HepG2 (cell line): ENCODE results near the gene CNPY4. TPM values are rescaled to one million over a fixed set of nuclear protein-coding genes. Genes with fewer than 3 reads are reported as not detected.

Experiments used
- AGO2 ChIP-seq: fragments of 200-400 bp; formaldehyde crosslinking; optimal IDR thresholded peaks from 2 replicates; pipeline ENCODE3; 2017; ENCODE audit warnings: mild to moderate bottlenecking, low read depth, low read length, moderate library complexity
- CEBPG ChIP-seq: IDR thresholded peaks from 2 replicates; pipeline ENCODE4 v1.6.1; 2016
- HOXD1 ChIP-seq: sonication (generic); formaldehyde crosslinking; IDR thresholded peaks from 2 replicates; pipeline ENCODE4 v1.5.0; 2020; ENCODE audit warnings: missing genetic modification reagents
- JUND ChIP-seq: sonication (generic); formaldehyde crosslinking; IDR thresholded peaks from 2 replicates; pipeline ENCODE4 v1.8.0; 2022; ENCODE audit warnings: mild to moderate bottlenecking, missing genetic modification reagents
- KDM5A ChIP-seq: fragments of 200-600 bp; sonication (generic); IDR thresholded peaks from 2 replicates; pipeline ENCODE4 v1.7.0; 2018; ENCODE audit warnings: antibody characterized with exemption, mild to moderate bottlenecking, low read length, borderline replicate concordance
- MAFF ChIP-seq: IDR thresholded peaks from 2 replicates; pipeline ENCODE4 v1.6.1; 2011; ENCODE audit warnings: low read depth, low read length, improper control_type of control experiment
- MTA1 ChIP-seq: sonication (generic); formaldehyde crosslinking; IDR thresholded peaks from 2 replicates; pipeline ENCODE4 v1.4.0; 2020; ENCODE audit warnings: missing genetic modification reagents, mild to moderate bottlenecking, borderline replicate concordance
- MZF1 ChIP-seq: sonication (generic); formaldehyde crosslinking; IDR thresholded peaks from 2 replicates; pipeline ENCODE4 v1.8.1; 2023; ENCODE audit warnings: mild to moderate bottlenecking, missing genetic modification reagents, borderline replicate concordance
- ONECUT2 ChIP-seq: sonication (generic); formaldehyde crosslinking; IDR thresholded peaks from 2 replicates; pipeline ENCODE4 v1.4.0; 2020; ENCODE audit warnings: missing genetic modification reagents
- SMAD3 ChIP-seq: sonication (generic); formaldehyde crosslinking; IDR thresholded peaks from 2 replicates; pipeline ENCODE4 v1.4.0; 2020; ENCODE audit warnings: missing genetic modification reagents
- YEATS4 ChIP-seq: sonication (generic); formaldehyde crosslinking; IDR thresholded peaks from 2 replicates; pipeline ENCODE4 v1.4.0; 2020; ENCODE audit warnings: missing genetic modification reagents, borderline replicate concordance
- ZBTB20 ChIP-seq: sonication (generic); formaldehyde crosslinking; IDR thresholded peaks from 2 replicates; pipeline ENCODE4 v1.8.1; 2023; ENCODE audit warnings: missing genetic modification reagents, low read depth, mild to moderate bottlenecking, borderline replicate concordance
- ZBTB21 ChIP-seq: sonication (generic); formaldehyde crosslinking; IDR thresholded peaks from 2 replicates; pipeline ENCODE4 v1.4.0; 2020; ENCODE audit warnings: missing genetic modification reagents
- ZNF530 ChIP-seq: sonication (generic); formaldehyde crosslinking; IDR thresholded peaks from 2 replicates; pipeline ENCODE4 v1.5.0; 2020; ENCODE audit warnings: low read depth, mild to moderate bottlenecking, missing genetic modification reagents
- ZNF619 ChIP-seq: sonication (generic); formaldehyde crosslinking; IDR thresholded peaks from 2 replicates; pipeline ENCODE4 v1.4.0; 2020; ENCODE audit warnings: mild to moderate bottlenecking, missing genetic modification reagents
- ZNF629 ChIP-seq: sonication (generic); formaldehyde crosslinking; conservative IDR thresholded peaks from 2 replicates; pipeline ENCODE4 v1.5.0; 2020; ENCODE audit warnings: missing genetic modification reagents
- ZNF816 ChIP-seq: sonication (generic); formaldehyde crosslinking; IDR thresholded peaks from 2 replicates; pipeline ENCODE4 v1.8.0; 2022; ENCODE audit warnings: missing genetic modification reagents, mild to moderate bottlenecking, borderline replicate concordance
- polyA plus RNA-seq, 8 experiments: library from polyadenylated mRNA; depleted of rRNA in 3 of 8; stranded (reverse) in 7 of 8; unstranded in 1 of 8; fragments of >200 nt; fragmentation: Illumina TruSeq in 4 of 8; extraction: Trizol in 4 of 8; gene quantifications; 2 replicates each; pipeline versions ENCODE4 v1.2.1 to v1.2.3, GENCODE V29; 2011 to 2016; ENCODE audit warnings: low read depth in 4 of 8, missing spikeins in 1 of 8, mixed read lengths in 1 of 8; ENCODE audit not compliant: insufficient read depth in 1 of 8
- total RNA-seq, 5 experiments: library from RNA; depleted of rRNA; stranded (reverse); fragments of >200 nt; fragmentation: Illumina TruSeq; extraction: Trizol; gene quantifications; 2 replicates each; pipeline ENCODE4 v1.2.3, GENCODE V29; 2016; ENCODE audit warnings: low read depth in 1 of 5
- TF ChIP-seq, protein P1 (sequence below): sonication (generic); formaldehyde crosslinking; IDR thresholded peaks from 2 replicates; pipeline ENCODE4 v1.9.0; 2021; ENCODE audit warnings: mild to moderate bottlenecking, missing genetic modification reagents
- TF ChIP-seq, protein P2 (sequence below): sonication (generic); formaldehyde crosslinking; IDR thresholded peaks from 2 replicates; pipeline ENCODE4 v1.4.0; 2020; ENCODE audit warnings: mild to moderate bottlenecking, missing genetic modification reagents, borderline replicate concordance

CNPY4 gene
- total and polyA plus RNA-seq, 2 of the 13 experiments (the other 11 are each of a cell fraction or from before 2014, with no cell fraction given), result 6.2 to 12.7 TPM

DNA sequence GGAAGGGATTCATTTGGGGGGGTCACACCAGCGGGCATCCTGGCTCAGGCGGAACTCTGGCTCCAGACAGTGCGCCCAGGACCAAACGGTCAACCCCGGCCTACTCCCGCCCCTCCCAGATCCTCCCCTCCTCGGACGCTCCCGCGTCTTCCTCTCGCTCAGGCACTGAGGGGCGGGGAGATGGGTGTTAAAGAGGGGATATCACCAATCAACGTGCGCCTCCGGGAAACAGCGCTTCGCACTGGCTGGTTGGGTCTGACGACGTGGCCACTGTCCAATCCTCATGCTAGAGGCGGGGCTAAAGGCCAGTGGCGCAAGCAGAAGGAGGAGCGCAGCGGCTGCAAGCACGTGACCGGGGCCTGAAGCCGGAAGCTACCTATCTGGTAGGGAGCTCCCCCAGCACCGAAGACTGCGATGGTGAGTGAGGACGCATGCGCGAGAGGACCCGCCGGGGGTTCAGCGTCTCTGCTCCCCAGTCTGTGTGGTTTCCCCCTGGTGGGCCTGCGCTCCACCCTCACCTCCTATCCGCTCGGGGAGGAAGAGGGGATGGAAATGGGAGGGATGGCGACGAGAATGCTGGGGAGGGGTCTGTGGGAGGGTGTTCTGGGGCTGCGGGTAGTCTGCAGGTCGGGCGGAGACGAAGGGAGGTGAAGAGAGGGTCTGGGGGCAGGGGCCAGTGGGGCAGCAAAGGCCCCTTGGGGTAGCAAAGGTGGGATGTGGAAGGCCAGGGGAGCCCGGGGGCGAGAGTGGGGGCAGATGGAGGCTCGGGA is 29.3 kb downstream of the CNPY4 start, which contains the start of gene LAMTOR4 (continued):
- TF ChIP-seq, protein P1, sequence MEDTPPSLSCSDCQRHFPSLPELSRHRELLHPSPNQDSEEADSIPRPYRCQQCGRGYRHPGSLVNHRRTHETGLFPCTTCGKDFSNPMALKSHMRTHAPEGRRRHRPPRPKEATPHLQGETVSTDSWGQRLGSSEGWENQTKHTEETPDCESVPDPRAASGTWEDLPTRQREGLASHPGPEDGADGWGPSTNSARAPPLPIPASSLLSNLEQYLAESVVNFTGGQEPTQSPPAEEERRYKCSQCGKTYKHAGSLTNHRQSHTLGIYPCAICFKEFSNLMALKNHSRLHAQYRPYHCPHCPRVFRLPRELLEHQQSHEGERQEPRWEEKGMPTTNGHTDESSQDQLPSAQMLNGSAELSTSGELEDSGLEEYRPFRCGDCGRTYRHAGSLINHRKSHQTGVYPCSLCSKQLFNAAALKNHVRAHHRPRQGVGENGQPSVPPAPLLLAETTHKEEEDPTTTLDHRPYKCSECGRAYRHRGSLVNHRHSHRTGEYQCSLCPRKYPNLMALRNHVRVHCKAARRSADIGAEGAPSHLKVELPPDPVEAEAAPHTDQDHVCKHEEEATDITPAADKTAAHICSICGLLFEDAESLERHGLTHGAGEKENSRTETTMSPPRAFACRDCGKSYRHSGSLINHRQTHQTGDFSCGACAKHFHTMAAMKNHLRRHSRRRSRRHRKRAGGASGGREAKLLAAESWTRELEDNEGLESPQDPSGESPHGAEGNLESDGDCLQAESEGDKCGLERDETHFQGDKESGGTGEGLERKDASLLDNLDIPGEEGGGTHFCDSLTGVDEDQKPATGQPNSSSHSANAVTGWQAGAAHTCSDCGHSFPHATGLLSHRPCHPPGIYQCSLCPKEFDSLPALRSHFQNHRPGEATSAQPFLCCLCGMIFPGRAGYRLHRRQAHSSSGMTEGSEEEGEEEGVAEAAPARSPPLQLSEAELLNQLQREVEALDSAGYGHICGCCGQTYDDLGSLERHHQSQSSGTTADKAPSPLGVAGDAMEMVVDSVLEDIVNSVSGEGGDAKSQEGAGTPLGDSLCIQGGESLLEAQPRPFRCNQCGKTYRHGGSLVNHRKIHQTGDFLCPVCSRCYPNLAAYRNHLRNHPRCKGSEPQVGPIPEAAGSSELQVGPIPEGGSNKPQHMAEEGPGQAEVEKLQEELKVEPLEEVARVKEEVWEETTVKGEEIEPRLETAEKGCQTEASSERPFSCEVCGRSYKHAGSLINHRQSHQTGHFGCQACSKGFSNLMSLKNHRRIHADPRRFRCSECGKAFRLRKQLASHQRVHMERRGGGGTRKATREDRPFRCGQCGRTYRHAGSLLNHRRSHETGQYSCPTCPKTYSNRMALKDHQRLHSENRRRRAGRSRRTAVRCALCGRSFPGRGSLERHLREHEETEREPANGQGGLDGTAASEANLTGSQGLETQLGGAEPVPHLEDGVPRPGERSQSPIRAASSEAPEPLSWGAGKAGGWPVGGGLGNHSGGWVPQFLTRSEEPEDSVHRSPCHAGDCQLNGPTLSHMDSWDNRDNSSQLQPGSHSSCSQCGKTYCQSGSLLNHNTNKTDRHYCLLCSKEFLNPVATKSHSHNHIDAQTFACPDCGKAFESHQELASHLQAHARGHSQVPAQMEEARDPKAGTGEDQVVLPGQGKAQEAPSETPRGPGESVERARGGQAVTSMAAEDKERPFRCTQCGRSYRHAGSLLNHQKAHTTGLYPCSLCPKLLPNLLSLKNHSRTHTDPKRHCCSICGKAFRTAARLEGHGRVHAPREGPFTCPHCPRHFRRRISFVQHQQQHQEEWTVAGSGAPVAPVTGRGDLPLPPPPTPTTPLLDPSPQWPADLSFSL, result no peak
- TF ChIP-seq ONECUT2 (CRISPR knock-in tag) (no peak), CEBPG (CRISPR knock-in tag) (peak; percentile 76), MTA1 (CRISPR knock-in tag) (0 out of 2 replicates have a peak, but pooled peaks have one; percentile 24), MZF1 (no peak), YEATS4 (CRISPR knock-in tag) (peak; percentile 7; the same call in 1 of the 2 replicates), ZBTB20 (no peak), ZNF619 (CRISPR knock-in tag) (no peak; the same call in 1 of the 2 replicates), ZBTB21 (0 out of 2 replicates have a peak, but pooled peaks have one; percentile 36), ZNF816 (CRISPR knock-in tag) (no peak), HOXD1 (CRISPR knock-in tag) (0 out of 2 replicates have a peak, but pooled peaks have one; percentile 44), JUND (CRISPR knock-in tag) (no peak), KDM5A (peak; percentile 80), ZNF629 (CRISPR knock-in tag) (no peak), SMAD3 (CRISPR knock-in tag) (peak; percentile 50; the same call in 1 of the 2 replicates), AGO2 (peak; percentile 65), ZNF530 (CRISPR knock-in tag) (no peak), MAFF (no peak)
- TF ChIP-seq, protein P2, sequence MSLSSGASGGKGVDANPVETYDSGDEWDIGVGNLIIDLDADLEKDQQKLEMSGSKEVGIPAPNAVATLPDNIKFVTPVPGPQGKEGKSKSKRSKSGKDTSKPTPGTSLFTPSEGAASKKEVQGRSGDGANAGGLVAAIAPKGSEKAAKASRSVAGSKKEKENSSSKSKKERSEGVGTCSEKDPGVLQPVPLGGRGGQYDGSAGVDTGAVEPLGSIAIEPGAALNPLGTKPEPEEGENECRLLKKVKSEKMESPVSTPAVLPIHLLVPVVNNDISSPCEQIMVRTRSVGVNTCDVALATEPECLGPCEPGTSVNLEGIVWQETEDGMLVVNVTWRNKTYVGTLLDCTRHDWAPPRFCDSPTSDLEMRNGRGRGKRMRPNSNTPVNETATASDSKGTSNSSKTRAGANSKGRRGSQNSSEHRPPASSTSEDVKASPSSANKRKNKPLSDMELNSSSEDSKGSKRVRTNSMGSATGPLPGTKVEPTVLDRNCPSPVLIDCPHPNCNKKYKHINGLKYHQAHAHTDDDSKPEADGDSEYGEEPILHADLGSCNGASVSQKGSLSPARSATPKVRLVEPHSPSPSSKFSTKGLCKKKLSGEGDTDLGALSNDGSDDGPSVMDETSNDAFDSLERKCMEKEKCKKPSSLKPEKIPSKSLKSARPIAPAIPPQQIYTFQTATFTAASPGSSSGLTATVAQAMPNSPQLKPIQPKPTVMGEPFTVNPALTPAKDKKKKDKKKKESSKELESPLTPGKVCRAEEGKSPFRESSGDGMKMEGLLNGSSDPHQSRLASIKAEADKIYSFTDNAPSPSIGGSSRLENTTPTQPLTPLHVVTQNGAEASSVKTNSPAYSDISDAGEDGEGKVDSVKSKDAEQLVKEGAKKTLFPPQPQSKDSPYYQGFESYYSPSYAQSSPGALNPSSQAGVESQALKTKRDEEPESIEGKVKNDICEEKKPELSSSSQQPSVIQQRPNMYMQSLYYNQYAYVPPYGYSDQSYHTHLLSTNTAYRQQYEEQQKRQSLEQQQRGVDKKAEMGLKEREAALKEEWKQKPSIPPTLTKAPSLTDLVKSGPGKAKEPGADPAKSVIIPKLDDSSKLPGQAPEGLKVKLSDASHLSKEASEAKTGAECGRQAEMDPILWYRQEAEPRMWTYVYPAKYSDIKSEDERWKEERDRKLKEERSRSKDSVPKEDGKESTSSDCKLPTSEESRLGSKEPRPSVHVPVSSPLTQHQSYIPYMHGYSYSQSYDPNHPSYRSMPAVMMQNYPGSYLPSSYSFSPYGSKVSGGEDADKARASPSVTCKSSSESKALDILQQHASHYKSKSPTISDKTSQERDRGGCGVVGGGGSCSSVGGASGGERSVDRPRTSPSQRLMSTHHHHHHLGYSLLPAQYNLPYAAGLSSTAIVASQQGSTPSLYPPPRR (CRISPR knock-in tag), result 0 out of 2 replicates have a peak, but pooled peaks have one; percentile 1
